Stimulated activated CD4-positive, alpha-beta T cell treated with anti-CD3 and anti-CD28 coated beads, Interleukin-1b, Interleukin-23, amount 100 ng/mL, for 48 hours (primary cell): ENCODE results near the gene NTSR2.

ENCODE experiments used
- DNase-seq: peaks from one replicate; pipeline ENCODE4 v3.0.0-alpha.2; 2020

NTSR2 gene

GRCh38 chr2:11669454-11670291 is at the start of gene NTSR2:
NTSR2 (minus strand) TSS chr2:11670195; CDS start chr2:11670129, 66 bp downstream.
- DNase-seq = peak; percentile 38

GRCh38 chr2:11719230-11719977 is 49.4 kb upstream of the NTSR2 start:
- no peak for DNase-seq

- no peak for DNase-seq
These were observed 48.6 kb upstream of the NTSR2 start for GRCh38 chr2:11718606-11719005.

GRCh38 chr2:11717623-11718022 is 47.6 kb upstream of the NTSR2 start:
- DNase-seq = no peak

- DNase-seq = no peak
These were observed 46.8 kb upstream of the NTSR2 start for GRCh38 chr2:11716689-11717321.

- no peak for DNase-seq
These were observed 46.1 kb upstream of the NTSR2 start for GRCh38 chr2:11715987-11716652.

- DNase-seq = no peak
These were observed 43.8 kb upstream of the NTSR2 start for GRCh38 chr2:11713815-11714214.

GRCh38 chr2:11712866-11713265 is 42.9 kb upstream of the NTSR2 start:
- DNase-seq = no peak

- no peak for DNase-seq
These were observed 41.8 kb upstream of the NTSR2 start for GRCh38 chr2:11711751-11712150.

GRCh38 chr2:11711354-11711716 is 41.3 kb upstream of the NTSR2 start:
- no peak for DNase-seq

GRCh38 chr2:11710632-11711353 is 40.8 kb upstream of the NTSR2 start:
- DNase-seq = no peak

GRCh38 chr2:11710210-11710609 is 40.2 kb upstream of the NTSR2 start:
- DNase-seq = no peak

- no peak for DNase-seq
These were observed 39.3 kb upstream of the NTSR2 start for GRCh38 chr2:11709293-11709692.

- DNase-seq = no peak
These were observed 38.1 kb upstream of the NTSR2 start for GRCh38 chr2:11708106-11708505.

- DNase-seq = no peak
These were observed 35.7 kb upstream of the NTSR2 start for GRCh38 chr2:11705711-11706110.

GRCh38 chr2:11705063-11705462 is 35.1 kb upstream of the NTSR2 start:
- no peak for DNase-seq

- DNase-seq = no peak
These were observed 33.7 kb upstream of the NTSR2 start for GRCh38 chr2:11703700-11704099.

GRCh38 chr2:11702946-11703345 is 33.0 kb upstream of the NTSR2 start:
- no peak for DNase-seq

GRCh38 chr2:11701751-11702301 is 31.8 kb upstream of the NTSR2 start:
- DNase-seq = no peak

- DNase-seq = no peak
These were observed 31.2 kb upstream of the NTSR2 start for GRCh38 chr2:11701206-11701605.

GRCh38 chr2:11699686-11700670 is 30.0 kb upstream of the NTSR2 start:
- no peak for DNase-seq
